SK-N-SH treated with all-trans-retinoic acid at 6 μM for 48 hours (cell line): Measurements from ENCODE around the gene NRL.

Experiments used
- ATAC-seq: fragments of 200-7000 bp; cut with Tn5 transposase; 3 replicates; pipeline ENCODE4 v1.9.1; 2020; ENCODE audit warnings: mild to moderate bottlenecking, moderate library complexity
- ARNTL ChIP-seq: fragments of 450-650 bp; formaldehyde crosslinking; IDR thresholded peaks from 2 replicates; pipeline ENCODE4 v1.5.0; 2020; ENCODE audit warnings: low read depth, mild to moderate bottlenecking, moderate library complexity, borderline replicate concordance
- BACH2 ChIP-seq: fragments of 250-450 bp; sonication (Bioruptor Pico); IDR thresholded peaks from 2 replicates; pipeline ENCODE4 v1.9.0; 2021; ENCODE audit warnings: mild to moderate bottlenecking, borderline replicate concordance
- CSDC2 ChIP-seq: fragments of 250-450 bp; sonication (Bioruptor Pico); IDR thresholded peaks from 2 replicates; pipeline ENCODE4 v1.5.0; 2020; ENCODE audit warnings: mild to moderate bottlenecking, moderate library complexity
- ESRRG ChIP-seq: fragments of 250-450 bp; sonication (Bioruptor Pico); IDR thresholded peaks from 2 replicates; pipeline ENCODE4 v1.6.1; 2021; ENCODE audit warnings: mild to moderate bottlenecking
- ISL1 ChIP-seq: fragments of 250-450 bp; sonication (Bioruptor Pico); IDR thresholded peaks from 2 replicates; pipeline ENCODE4 v2.1.2; 2022; ENCODE audit warnings: mild to moderate bottlenecking, moderate library complexity
- OSR1 ChIP-seq: fragments of 250-450 bp; sonication (Bioruptor Pico); IDR thresholded peaks from 2 replicates; pipeline ENCODE4 v1.8.0; 2022; ENCODE audit warnings: moderate library complexity, mild to moderate bottlenecking, inconsistent platforms
- PPARA ChIP-seq: fragments of 250-450 bp; sonication (Bioruptor Pico); IDR thresholded peaks from 2 replicates; pipeline ENCODE4 v1.5.0; 2020; ENCODE audit warnings: mild to moderate bottlenecking, borderline replicate concordance
- RARB ChIP-seq: fragments of 250-450 bp; sonication (Bioruptor Pico); IDR thresholded peaks from 2 replicates; pipeline ENCODE4 v1.8.0; 2021; ENCODE audit warnings: mild to moderate bottlenecking, moderate library complexity
- SNAI2 ChIP-seq: fragments of 250-450 bp; sonication (Bioruptor Pico); IDR thresholded peaks from 2 replicates; pipeline ENCODE4 v1.5.0; 2020; ENCODE audit warnings: mild to moderate bottlenecking, moderate library complexity
- TCF4 ChIP-seq: fragments of 250-450 bp; sonication (Bioruptor Pico); IDR thresholded peaks from 2 replicates; pipeline ENCODE4 v1.8.0; 2021; ENCODE audit warnings: mild to moderate bottlenecking, moderate library complexity, borderline replicate concordance
- TOX ChIP-seq: fragments of 250-450 bp; sonication (Bioruptor Pico); IDR thresholded peaks from 2 replicates; pipeline ENCODE4 v1.8.0; 2021; ENCODE audit warnings: mild to moderate bottlenecking, moderate library complexity, borderline replicate concordance
- ZC3H10 ChIP-seq: fragments of 250-450 bp; sonication (Bioruptor Pico); IDR thresholded peaks from 2 replicates; pipeline ENCODE4 v1.5.1; 2021; ENCODE audit warnings: mild to moderate bottlenecking, moderate library complexity
- ZFP3 ChIP-seq: fragments of 250-450 bp; sonication (Bioruptor Pico); IDR thresholded peaks from 2 replicates; pipeline ENCODE4 v1.5.0; 2020; ENCODE audit warnings: mild to moderate bottlenecking, moderate library complexity
- ZFP30 ChIP-seq: fragments of 450-650 bp; formaldehyde crosslinking; IDR thresholded peaks from 2 replicates; pipeline ENCODE4 v1.5.0; 2022; ENCODE audit warnings: mild to moderate bottlenecking, moderate library complexity
- ZNF565 ChIP-seq: fragments of 450-650 bp; formaldehyde crosslinking; conservative IDR thresholded peaks from 2 replicates; pipeline ENCODE4 v1.5.0; 2020; ENCODE audit warnings: low read depth, mild to moderate bottlenecking, moderate library complexity
- ZNF70 ChIP-seq: fragments of 450-650 bp; formaldehyde crosslinking; IDR thresholded peaks from 2 replicates; pipeline ENCODE4 v1.5.0; 2020; ENCODE audit warnings: mild to moderate bottlenecking, moderate library complexity
- ZNF8 ChIP-seq: fragments of 450-650 bp; formaldehyde crosslinking; IDR thresholded peaks from 2 replicates; pipeline ENCODE4 v1.5.0; 2020; ENCODE audit warnings: mild to moderate bottlenecking, moderate library complexity
- TF ChIP-seq, protein P1 (sequence below): fragments of 250-450 bp; sonication (Bioruptor Pico); IDR thresholded peaks from 2 replicates; pipeline ENCODE4 v1.5.1; 2020; ENCODE audit warnings: low read depth, mild to moderate bottlenecking, moderate library complexity
- TF ChIP-seq, protein P2 (sequence below): fragments of 250-450 bp; sonication (Bioruptor Pico); IDR thresholded peaks from 2 replicates; pipeline ENCODE4 v1.8.0; 2020; ENCODE audit warnings: mild to moderate bottlenecking, moderate library complexity, borderline replicate concordance
- TF ChIP-seq, protein P3 (sequence below): fragments of 250-450 bp; sonication (Bioruptor Pico); IDR thresholded peaks from 2 replicates; pipeline ENCODE4 v1.8.0; 2021; ENCODE audit warnings: low read depth, mild to moderate bottlenecking, moderate library complexity, borderline replicate concordance
- TF ChIP-seq, protein P4 (sequence below): fragments of 250-450 bp; sonication (Bioruptor Pico); IDR thresholded peaks from 2 replicates; pipeline ENCODE4 v1.5.0; 2020; ENCODE audit warnings: mild to moderate bottlenecking, moderate library complexity
- TF ChIP-seq, protein P5 (sequence below): fragments of 250-450 bp; sonication (Bioruptor Pico); IDR thresholded peaks from 2 replicates; pipeline ENCODE4 v1.5.1; 2021; ENCODE audit warnings: mild to moderate bottlenecking, moderate library complexity

The NRL gene

DNA sequence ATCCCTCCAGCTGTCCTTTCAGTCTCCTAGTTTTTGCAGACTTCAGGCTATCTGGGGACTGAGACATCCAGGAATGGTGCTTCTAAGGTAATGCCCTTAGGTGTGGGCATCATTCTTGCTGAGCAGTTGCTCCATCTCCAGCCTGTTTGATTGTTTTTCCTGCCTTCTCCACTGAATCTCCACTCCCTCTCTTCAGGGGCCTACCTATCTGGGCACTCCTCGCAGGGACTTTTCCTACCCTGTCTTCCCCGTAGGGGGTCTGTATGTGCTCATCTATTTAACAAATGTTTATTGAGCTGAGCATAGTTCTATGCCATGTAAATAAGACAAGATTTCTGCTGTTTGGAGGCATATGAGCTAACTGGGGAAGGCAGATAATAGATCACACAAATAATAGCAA lies 18.2 kb upstream of the NRL start:
- no peak for ATAC-seq

DNA sequence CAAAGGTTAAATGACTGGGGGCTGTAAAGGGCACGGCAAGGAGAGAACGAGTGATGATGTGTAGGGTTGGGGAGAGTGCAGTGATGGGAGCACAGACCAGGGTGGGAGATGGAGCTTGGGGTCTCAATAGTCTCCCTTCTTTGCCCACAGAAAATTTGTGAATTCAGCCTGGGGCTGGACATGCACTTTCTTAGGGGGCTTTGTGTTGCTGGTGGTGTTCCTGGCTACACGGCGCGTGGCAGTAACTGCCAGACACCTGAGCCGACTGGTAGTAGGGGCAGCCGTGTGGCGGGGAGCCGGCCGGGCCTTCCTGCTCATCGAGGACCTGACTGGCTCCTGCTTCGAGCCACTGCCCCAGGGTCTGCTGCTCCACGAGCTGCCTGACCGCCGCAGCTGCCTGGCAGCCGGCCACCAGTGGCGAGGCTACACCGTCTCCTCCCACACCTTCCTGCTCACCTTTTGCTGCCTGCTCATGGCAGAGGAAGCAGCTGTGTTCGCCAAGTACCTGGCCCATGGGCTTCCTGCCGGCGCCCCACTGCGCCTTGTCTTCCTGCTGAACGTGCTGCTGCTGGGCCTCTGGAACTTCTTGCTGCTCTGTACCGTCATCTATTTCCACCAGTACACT lies 17.4 kb upstream of the NRL start:
- no peak for ATAC-seq

More for the DNA sequence above, 18.2 kb upstream of the NRL start:
- no peak for TF ChIP-seq ZNF565 (CRISPR knock-in tag)
- no peak for TF ChIP-seq CSDC2 (CRISPR knock-in tag)
- TF ChIP-seq ZC3H10 (CRISPR knock-in tag): no peak
- TF ChIP-seq, protein P1, sequence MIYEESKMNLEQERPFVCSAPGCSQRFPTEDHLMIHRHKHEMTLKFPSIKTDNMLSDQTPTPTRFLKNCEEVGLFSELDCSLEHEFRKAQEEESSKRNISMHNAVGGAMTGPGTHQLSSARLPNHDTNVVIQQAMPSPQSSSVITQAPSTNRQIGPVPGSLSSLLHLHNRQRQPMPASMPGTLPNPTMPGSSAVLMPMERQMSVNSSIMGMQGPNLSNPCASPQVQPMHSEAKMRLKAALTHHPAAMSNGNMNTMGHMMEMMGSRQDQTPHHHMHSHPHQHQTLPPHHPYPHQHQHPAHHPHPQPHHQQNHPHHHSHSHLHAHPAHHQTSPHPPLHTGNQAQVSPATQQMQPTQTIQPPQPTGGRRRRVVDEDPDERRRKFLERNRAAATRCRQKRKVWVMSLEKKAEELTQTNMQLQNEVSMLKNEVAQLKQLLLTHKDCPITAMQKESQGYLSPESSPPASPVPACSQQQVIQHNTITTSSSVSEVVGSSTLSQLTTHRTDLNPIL: no peak
- no peak for TF ChIP-seq BACH2
- TF ChIP-seq SNAI2: no peak
- TF ChIP-seq, protein P2, sequence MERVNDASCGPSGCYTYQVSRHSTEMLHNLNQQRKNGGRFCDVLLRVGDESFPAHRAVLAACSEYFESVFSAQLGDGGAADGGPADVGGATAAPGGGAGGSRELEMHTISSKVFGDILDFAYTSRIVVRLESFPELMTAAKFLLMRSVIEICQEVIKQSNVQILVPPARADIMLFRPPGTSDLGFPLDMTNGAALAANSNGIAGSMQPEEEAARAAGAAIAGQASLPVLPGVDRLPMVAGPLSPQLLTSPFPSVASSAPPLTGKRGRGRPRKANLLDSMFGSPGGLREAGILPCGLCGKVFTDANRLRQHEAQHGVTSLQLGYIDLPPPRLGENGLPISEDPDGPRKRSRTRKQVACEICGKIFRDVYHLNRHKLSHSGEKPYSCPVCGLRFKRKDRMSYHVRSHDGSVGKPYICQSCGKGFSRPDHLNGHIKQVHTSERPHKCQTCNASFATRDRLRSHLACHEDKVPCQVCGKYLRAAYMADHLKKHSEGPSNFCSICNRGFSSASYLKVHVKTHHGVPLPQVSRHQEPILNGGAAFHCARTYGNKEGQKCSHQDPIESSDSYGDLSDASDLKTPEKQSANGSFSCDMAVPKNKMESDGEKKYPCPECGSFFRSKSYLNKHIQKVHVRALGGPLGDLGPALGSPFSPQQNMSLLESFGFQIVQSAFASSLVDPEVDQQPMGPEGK (CRISPR knock-in tag): no peak
- TF ChIP-seq, protein P3, sequence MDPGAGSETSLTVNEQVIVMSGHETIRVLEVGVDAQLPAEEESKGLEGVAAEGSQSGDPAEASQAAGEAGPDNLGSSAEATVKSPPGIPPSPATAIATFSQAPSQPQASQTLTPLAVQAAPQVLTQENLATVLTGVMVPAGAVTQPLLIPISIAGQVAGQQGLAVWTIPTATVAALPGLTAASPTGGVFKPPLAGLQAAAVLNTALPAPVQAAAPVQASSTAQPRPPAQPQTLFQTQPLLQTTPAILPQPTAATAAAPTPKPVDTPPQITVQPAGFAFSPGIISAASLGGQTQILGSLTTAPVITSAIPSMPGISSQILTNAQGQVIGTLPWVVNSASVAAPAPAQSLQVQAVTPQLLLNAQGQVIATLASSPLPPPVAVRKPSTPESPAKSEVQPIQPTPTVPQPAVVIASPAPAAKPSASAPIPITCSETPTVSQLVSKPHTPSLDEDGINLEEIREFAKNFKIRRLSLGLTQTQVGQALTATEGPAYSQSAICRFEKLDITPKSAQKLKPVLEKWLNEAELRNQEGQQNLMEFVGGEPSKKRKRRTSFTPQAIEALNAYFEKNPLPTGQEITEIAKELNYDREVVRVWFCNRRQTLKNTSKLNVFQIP (CRISPR knock-in tag): no peak
- no peak for TF ChIP-seq ZFP3
- TF ChIP-seq, protein P4, sequence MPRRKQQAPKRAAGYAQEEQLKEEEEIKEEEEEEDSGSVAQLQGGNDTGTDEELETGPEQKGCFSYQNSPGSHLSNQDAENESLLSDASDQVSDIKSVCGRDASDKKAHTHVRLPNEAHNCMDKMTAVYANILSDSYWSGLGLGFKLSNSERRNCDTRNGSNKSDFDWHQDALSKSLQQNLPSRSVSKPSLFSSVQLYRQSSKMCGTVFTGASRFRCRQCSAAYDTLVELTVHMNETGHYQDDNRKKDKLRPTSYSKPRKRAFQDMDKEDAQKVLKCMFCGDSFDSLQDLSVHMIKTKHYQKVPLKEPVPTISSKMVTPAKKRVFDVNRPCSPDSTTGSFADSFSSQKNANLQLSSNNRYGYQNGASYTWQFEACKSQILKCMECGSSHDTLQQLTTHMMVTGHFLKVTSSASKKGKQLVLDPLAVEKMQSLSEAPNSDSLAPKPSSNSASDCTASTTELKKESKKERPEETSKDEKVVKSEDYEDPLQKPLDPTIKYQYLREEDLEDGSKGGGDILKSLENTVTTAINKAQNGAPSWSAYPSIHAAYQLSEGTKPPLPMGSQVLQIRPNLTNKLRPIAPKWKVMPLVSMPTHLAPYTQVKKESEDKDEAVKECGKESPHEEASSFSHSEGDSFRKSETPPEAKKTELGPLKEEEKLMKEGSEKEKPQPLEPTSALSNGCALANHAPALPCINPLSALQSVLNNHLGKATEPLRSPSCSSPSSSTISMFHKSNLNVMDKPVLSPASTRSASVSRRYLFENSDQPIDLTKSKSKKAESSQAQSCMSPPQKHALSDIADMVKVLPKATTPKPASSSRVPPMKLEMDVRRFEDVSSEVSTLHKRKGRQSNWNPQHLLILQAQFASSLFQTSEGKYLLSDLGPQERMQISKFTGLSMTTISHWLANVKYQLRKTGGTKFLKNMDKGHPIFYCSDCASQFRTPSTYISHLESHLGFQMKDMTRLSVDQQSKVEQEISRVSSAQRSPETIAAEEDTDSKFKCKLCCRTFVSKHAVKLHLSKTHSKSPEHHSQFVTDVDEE (CRISPR knock-in tag): no peak
- no peak for TF ChIP-seq RARB (CRISPR knock-in tag)
- TF ChIP-seq ARNTL (CRISPR knock-in tag): no peak
- TF ChIP-seq ZFP30 (CRISPR knock-in tag): no peak
- TF ChIP-seq ISL1 (CRISPR knock-in tag): no peak
- TF ChIP-seq ZNF70: no peak
- no peak for TF ChIP-seq OSR1 (CRISPR knock-in tag)
- TF ChIP-seq TOX (CRISPR knock-in tag): no peak
- no peak for TF ChIP-seq PPARA (CRISPR knock-in tag)
- TF ChIP-seq TCF4 (CRISPR knock-in tag): no peak
- TF ChIP-seq, all 23 proteins: peak for 0

More for the DNA sequence above, 17.4 kb upstream of the NRL start:
- TF ChIP-seq, protein P1: no peak
- TF ChIP-seq ZC3H10 (CRISPR knock-in tag): no peak
- TF ChIP-seq CSDC2 (CRISPR knock-in tag): no peak
- TF ChIP-seq ESRRG: no peak
- TF ChIP-seq, protein P5, sequence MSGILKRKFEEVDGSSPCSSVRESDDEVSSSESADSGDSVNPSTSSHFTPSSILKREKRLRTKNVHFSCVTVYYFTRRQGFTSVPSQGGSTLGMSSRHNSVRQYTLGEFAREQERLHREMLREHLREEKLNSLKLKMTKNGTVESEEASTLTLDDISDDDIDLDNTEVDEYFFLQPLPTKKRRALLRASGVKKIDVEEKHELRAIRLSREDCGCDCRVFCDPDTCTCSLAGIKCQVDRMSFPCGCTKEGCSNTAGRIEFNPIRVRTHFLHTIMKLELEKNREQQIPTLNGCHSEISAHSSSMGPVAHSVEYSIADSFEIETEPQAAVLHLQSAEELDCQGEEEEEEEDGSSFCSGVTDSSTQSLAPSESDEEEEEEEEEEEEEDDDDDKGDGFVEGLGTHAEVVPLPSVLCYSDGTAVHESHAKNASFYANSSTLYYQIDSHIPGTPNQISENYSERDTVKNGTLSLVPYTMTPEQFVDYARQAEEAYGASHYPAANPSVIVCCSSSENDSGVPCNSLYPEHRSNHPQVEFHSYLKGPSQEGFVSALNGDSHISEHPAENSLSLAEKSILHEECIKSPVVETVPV (CRISPR knock-in tag): no peak
- TF ChIP-seq SNAI2: no peak
- TF ChIP-seq ZNF8 (CRISPR knock-in tag): no peak
- no peak for TF ChIP-seq OSR1 (CRISPR knock-in tag)
- no peak for TF ChIP-seq ISL1 (CRISPR knock-in tag)
- TF ChIP-seq, protein P3 (CRISPR knock-in tag): no peak
- no peak for TF ChIP-seq ZNF565 (CRISPR knock-in tag)
